Measurements from ENCODE around the gene CCR4. TPM values are rescaled to one million over a fixed set of nuclear protein-coding genes. Genes with fewer than 3 reads are reported as not detected.

The CCR4 gene
- total RNA-seq, 1 experiment from 2014 or later: 0.22 TPM

GRCh38 chr3:32991781-32992180, 40.3 kb downstream of the CCR4 start (continued):
- TF ChIP-seq E2F4 (CRISPR knock-in tag; IDR thresholded peaks at IDR 0.05; ENCODE audit: borderline replicate concordance, low read depth) (no peak), TEAD1 (CRISPR knock-in tag; IDR thresholded peaks at IDR 0.05) (no peak), FOXP1 (CRISPR knock-in tag; IDR thresholded peaks at IDR 0.05; ENCODE audit: borderline replicate concordance) (no peak), TEAD4 (CRISPR knock-in tag; IDR thresholded peaks at IDR 0.05) (no peak), ZNF532 (CRISPR knock-in tag; IDR thresholded peaks at IDR 0.05; ENCODE audit: borderline replicate concordance) (no peak), CBFB (CRISPR knock-in tag; IDR thresholded peaks at IDR 0.05; ENCODE audit: low read depth) (no peak), AFF4 (CRISPR knock-in tag; IDR thresholded peaks at IDR 0.05; ENCODE audit: borderline replicate concordance) (no peak), OVOL2 (CRISPR knock-in tag; IDR thresholded peaks at IDR 0.05; ENCODE audit: borderline replicate concordance) (no peak), ATF6 (CRISPR knock-in tag; IDR thresholded peaks at IDR 0.05) (no peak)

- peaks cover 6% of the 10 kb centered on the region for H3K4me1 Mint-ChIP-seq
- H3K36me3 Mint-ChIP-seq: no peaks in the 10 kb centered on the region
- H3K27ac Mint-ChIP-seq: no peak overlapping the region
- no peaks in the 10 kb centered on the region for H3K9me3 Mint-ChIP-seq
- H3K4me3 Mint-ChIP-seq: no peak overlapping the region
- POLR2A ChIA-PET: no interaction called here
- DNase-seq (ENCODE audit: low spot score) (no peak), ATAC-seq (no peak)
- CTCF ChIA-PET: interaction anchor here (1.2 kb wide), 2 partner anchors 13 to 82 kb away, joined by 3 to 4 read pairs; no protein-coding TSS in a partner anchor
- H3K27me3 Mint-ChIP-seq (ENCODE audit: low read depth): no peaks in the 10 kb centered on the region; the same call in 1 of the 2 replicates
- no peak for TF ChIP-seq NR2C2 (CRISPR knock-in tag; IDR thresholded peaks at IDR 0.05)
- TF ChIP-seq STAT6 (CRISPR knock-in tag; conservative IDR thresholded peaks at IDR 0.05; ENCODE audit: low read depth): no peak
- no peak for TF ChIP-seq NFYB (CRISPR knock-in tag; conservative IDR thresholded peaks at IDR 0.05; ENCODE audit: low read depth)
- no peak for TF ChIP-seq CDX4 (CRISPR knock-in tag; IDR thresholded peaks at IDR 0.05; ENCODE audit: borderline replicate concordance)
- TF ChIP-seq ATF2 (CRISPR knock-in tag; IDR thresholded peaks at IDR 0.05; ENCODE audit: borderline replicate concordance, low read depth): no peak
- no peak for TF ChIP-seq USF1 (CRISPR knock-in tag; IDR thresholded peaks at IDR 0.05)
- TF ChIP-seq ZNF423 (CRISPR knock-in tag; IDR thresholded peaks at IDR 0.05): no peak
These were observed 40.9 kb downstream of the CCR4 start for GRCh38 chr3:32992310-32992686.
